Karpas-422 (cell line): ENCODE measurements around the gene LCN6. TPM values are rescaled to one million over a fixed set of nuclear protein-coding genes. Genes with fewer than 3 reads are reported as not detected.

Experiments
- DNase-seq: peaks from one replicate; pipeline ENCODE4 v3.0.0-alpha.2; 2015
- H2AFZ ChIP-seq: fragments of 200-600 bp; sonication (generic); 2 replicates; pipeline ENCODE4 v1.6.1; 2014; ENCODE audit warnings: antibody characterized with exemption, low read length, mixed read lengths
- H3K27ac ChIP-seq: fragments of 200-600 bp; sonication (generic); 2 replicates; pipeline ENCODE4 v1.5.1; 2014; ENCODE audit warnings: mild to moderate bottlenecking, low read length, moderate library complexity
- H3K27me3 ChIP-seq: fragments of 200-600 bp; sonication (generic); 2 replicates; pipeline ENCODE4 v1.6.1; 2014; ENCODE audit warnings: low read length, mixed read lengths
- H3K36me3 ChIP-seq: fragments of 200-600 bp; sonication (generic); 2 replicates; pipeline ENCODE4 v1.6.1; 2014; ENCODE audit warnings: low read length, mixed read lengths; ENCODE audit not compliant: insufficient read depth
- H3K4me1 ChIP-seq: fragments of 200-600 bp; sonication (generic); 2 replicates; pipeline ENCODE4 v1.6.1; 2014; ENCODE audit warnings: mild to moderate bottlenecking, low read length, mixed read lengths
- H3K4me2 ChIP-seq: fragments of 200-600 bp; sonication (generic); 2 replicates; pipeline ENCODE4 v1.6.1; 2014; ENCODE audit warnings: low read length, low read depth, mild to moderate bottlenecking; ENCODE audit not compliant: poor library complexity, severe bottlenecking
- H3K4me3 ChIP-seq: fragments of 200-600 bp; sonication (generic); 2 replicates; pipeline ENCODE4 v1.5.1; 2014; ENCODE audit warnings: mild to moderate bottlenecking, antibody characterized with exemption, low read length, mixed read lengths
- H3K79me2 ChIP-seq: fragments of 200-600 bp; sonication (generic); 2 replicates; pipeline ENCODE4 v1.6.1; 2014; ENCODE audit warnings: mild to moderate bottlenecking, low read length, mixed read lengths
- H3K9ac ChIP-seq: fragments of 200-600 bp; sonication (generic); 2 replicates; pipeline ENCODE4 v1.6.0; 2014; ENCODE audit warnings: low read length
- H3K9me2 ChIP-seq: fragments of 200-600 bp; sonication (generic), shearing (Covaris generic); replicated peaks from 2 replicates; pipeline ENCODE4 v1.6.0; 2014; ENCODE audit warnings: mild to moderate bottlenecking, low read length, moderate library complexity; ENCODE audit not compliant: insufficient read depth
- H3K9me3 ChIP-seq: fragments of 300-700, 200-600 bp; sonication (generic); 2 replicates; pipeline ENCODE4 v1.6.1; 2014; ENCODE audit warnings: low read length, mixed read lengths
- H4K20me1 ChIP-seq: fragments of 200-600 bp; sonication (generic); 2 replicates; pipeline ENCODE4 v1.6.1; 2014; ENCODE audit warnings: mild to moderate bottlenecking, antibody characterized with exemption, low read length, low read depth; ENCODE audit not compliant: insufficient read depth
- total RNA-seq: library from RNA; depleted of rRNA; stranded (reverse); fragments of >200 nt; shearing (Covaris generic); gene quantifications from 2 replicates; pipeline ENCODE4 v1.2.3, GENCODE V29; 2014; ENCODE audit warnings: low replicate concordance

LCN6 gene
- total RNA-seq, 1 experiment from 2014 or later = not detected

DNA sequence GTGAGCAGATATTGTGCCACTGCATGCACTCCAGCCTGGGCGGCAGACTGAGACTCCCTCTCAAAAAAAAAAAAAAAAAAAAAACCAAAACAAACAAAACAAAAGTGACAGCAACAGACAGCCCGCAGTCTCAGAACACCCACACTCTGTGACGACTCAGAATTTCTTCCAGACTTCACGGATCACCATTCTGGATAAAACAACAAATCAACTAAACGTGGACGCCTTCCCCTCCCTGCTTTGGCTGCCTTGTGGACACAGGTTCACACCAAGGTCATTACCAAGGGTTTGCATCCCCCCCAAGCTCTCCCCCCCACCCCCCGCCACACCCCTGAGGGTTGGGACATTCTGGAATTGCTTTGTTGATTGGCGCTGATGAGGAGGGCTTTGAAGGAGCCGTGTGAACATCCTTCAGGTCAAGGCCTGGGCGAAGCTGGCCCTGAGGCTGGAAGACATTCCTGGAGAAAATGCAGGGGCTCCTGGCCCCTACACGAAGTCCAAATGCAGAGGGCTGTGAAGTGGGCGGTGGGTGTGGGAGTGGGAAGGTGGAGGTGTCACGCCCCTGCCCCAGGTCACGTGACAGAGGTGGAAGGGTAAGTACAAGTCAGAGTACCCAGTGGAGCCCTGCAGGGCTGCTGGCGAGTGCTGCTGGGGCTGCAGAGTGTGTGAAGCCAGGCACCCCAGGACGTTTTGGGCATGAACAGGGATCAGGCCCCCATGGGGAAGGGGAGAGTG is 15.7 kb downstream of the LCN6 start:
- H3K4me1 ChIP-seq = peaks cover 8% of the 10 kb centered on the region
- no peak overlapping the region for H3K27ac ChIP-seq
- H3K36me3 ChIP-seq = no peaks in the 10 kb centered on the region
- H3K9me2 ChIP-seq = no peaks in the 10 kb centered on the region
- H4K20me1 ChIP-seq = no peaks in the 10 kb centered on the region; the same call in 1 of the 2 replicates
- H3K4me2 ChIP-seq = no peak overlapping the region
- H3K27me3 ChIP-seq = no peaks in the 10 kb centered on the region
- no peaks in the 10 kb centered on the region for H3K9me3 ChIP-seq
- H3K9ac ChIP-seq = no peak overlapping the region
- H3K4me3 ChIP-seq = no peak overlapping the region
- DNase-seq = no peak
- H3K79me2 ChIP-seq = peaks cover 3% of the 10 kb centered on the region
- H2AFZ ChIP-seq = no peak overlapping the region

DNA sequence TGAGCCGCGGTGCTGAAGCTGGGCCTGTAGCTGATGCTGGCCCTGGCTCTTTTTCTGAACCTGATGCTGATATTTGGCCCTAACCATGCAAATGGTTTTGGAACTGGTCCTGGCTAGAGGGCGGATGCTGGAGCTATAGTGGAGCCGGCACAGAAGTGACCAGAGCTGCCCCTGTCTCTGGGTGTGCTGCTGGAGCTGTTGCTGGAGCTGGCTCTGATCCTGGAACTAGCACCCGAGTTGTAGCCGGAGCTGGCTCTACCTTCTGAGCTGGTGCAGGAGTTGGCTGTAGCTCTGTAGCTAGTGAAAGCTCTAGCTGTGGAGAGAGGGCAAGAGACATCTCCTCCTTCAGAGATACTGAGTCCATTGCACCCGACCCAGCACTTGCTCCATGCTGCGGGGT is 18.4 kb downstream of the LCN6 start:
- no peak for DNase-seq
- Histone ChIP-seq H3K27ac (no peak overlapping the region), H3K4me3 (no peak overlapping the region), H3K79me2 (peaks cover 13% of the 10 kb centered on the region), H3K9ac (no peak overlapping the region), H3K4me1 (peaks cover 24% of the 10 kb centered on the region), H3K4me2 (no peak overlapping the region), H3K9me2 (no peaks in the 10 kb centered on the region), H4K20me1 (peaks cover 23% of the 10 kb centered on the region), H3K27me3 (no peaks in the 10 kb centered on the region), H3K9me3 (no peaks in the 10 kb centered on the region), H3K36me3 (peaks cover 17% of the 10 kb centered on the region), H2AFZ (no peak overlapping the region)

DNA sequence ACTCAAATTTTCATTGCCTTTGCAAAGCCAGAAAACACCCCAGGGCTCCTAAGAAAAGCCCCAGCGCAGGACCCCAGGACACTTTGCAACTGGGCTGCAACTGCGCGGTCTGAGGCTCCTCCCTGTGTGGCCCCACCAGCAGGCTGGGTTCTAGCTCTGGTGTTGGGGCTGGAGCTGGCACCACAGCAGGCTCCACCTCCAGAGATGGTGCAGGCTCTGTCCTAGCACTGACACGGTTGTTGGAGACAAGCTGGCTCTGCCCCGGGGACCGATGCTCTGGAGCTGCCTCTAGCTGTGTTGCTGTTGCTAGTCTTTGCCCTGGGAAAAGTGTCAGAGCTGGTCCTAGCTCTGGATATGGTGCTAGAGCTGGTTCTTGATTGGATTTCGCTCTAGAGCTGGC is 19.2 kb downstream of the LCN6 start:
- Histone ChIP-seq H3K27me3 (no peaks in the 10 kb centered on the region), H2AFZ (no peak overlapping the region), H3K9me3 (no peaks in the 10 kb centered on the region), H3K4me3 (no peak overlapping the region), H3K79me2 (peaks cover 13% of the 10 kb centered on the region), H3K4me1 (peaks cover 24% of the 10 kb centered on the region), H3K36me3 (peaks cover 22% of the 10 kb centered on the region), H3K27ac (no peak overlapping the region), H3K9me2 (no peaks in the 10 kb centered on the region), H4K20me1 (peaks cover 26% of the 10 kb centered on the region), H3K4me2 (no peak overlapping the region), H3K9ac (peak overlapping the region; percentile 84; the same call in 1 of the 2 replicates)
- no peak for DNase-seq

DNA sequence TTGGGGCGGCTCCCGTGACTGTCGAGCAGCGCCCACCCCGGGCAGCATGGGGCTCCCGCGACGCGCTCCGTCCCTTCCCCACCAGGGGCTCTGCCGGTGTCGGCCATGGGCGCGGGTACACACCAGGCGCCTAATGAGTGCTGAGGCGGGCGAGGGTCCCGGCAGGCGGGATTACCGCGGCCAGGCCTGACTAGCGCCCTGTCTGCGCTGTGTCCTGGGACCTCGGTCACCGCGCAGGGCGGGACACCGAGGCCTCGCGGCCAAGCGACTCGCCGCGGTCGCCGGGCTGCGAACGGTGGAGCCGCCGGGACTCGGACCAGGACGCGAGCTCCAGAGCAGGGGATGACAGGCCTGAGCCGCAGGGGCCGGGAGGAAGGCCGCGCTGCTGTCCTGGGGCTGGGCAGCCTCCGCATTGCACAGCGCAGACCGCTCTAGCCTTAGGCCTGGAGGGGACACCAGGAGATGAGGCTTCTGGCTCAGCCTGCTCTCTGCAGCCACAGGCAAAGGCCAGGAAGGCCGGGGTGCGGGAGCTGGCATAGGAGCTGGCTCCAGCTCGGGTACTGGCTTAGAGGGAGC is 19.7 kb downstream of the LCN6 start:
- DNase-seq = no peak
- H3K4me3 ChIP-seq = peak overlapping the region; percentile 98
- H3K9me2 ChIP-seq = no peaks in the 10 kb centered on the region
- H2AFZ ChIP-seq = peak overlapping the region; percentile 91; the same call in 1 of the 2 replicates
- no peaks in the 10 kb centered on the region for H3K9me3 ChIP-seq
- H3K27ac ChIP-seq = no peak overlapping the region
- peaks cover 13% of the 10 kb centered on the region for H3K79me2 ChIP-seq
- peak overlapping the region; percentile 89 for H3K4me2 ChIP-seq
- H3K36me3 ChIP-seq = peaks cover 23% of the 10 kb centered on the region
- H3K4me1 ChIP-seq = peaks cover 24% of the 10 kb centered on the region
- H4K20me1 ChIP-seq = peaks cover 30% of the 10 kb centered on the region
- peak overlapping the region; percentile 84 for H3K9ac ChIP-seq
- no peaks in the 10 kb centered on the region for H3K27me3 ChIP-seq

DNA sequence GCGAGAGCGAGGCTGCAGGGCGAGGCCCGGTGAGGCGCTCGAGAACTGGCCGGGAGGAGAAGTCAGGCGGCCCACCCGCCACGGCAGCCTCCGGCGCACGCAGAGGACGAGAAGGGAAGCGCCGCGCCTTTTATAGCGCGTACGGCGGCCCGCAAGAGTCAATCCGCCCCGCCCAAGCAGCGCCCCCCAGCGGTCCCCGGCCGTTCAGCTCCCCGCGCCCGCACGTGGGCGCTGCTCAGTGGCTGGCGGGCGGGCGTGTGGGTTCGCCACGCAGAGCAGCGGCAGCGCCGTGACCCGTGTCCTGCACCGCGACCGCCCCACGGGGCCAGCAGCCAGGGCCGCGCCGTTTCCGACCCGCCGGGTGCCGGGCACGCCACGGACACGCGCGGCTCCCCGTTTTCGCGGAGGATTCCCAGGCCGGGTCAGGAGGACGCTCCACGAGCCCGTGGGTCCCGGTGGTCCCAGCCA is 20.2 kb downstream of the LCN6 start:
- H3K4me2 ChIP-seq = peak overlapping the region; percentile 89
- H4K20me1 ChIP-seq = peaks cover 30% of the 10 kb centered on the region
- H3K79me2 ChIP-seq = peaks cover 13% of the 10 kb centered on the region
- H3K4me1 ChIP-seq = peaks cover 24% of the 10 kb centered on the region
- peak overlapping the region; percentile 84 for H3K9ac ChIP-seq
- no peaks in the 10 kb centered on the region for H3K27me3 ChIP-seq
- peaks cover 23% of the 10 kb centered on the region for H3K36me3 ChIP-seq
- DNase-seq = peak; percentile 96
- peak overlapping the region; percentile 98 for H3K4me3 ChIP-seq
- H3K27ac ChIP-seq = 0 out of 2 replicates have a peak overlapping the region, but pooled peaks have one; percentile 38
- H3K9me2 ChIP-seq = no peaks in the 10 kb centered on the region
- H2AFZ ChIP-seq = peak overlapping the region; percentile 91; the same call in 1 of the 2 replicates
- no peaks in the 10 kb centered on the region for H3K9me3 ChIP-seq

DNA sequence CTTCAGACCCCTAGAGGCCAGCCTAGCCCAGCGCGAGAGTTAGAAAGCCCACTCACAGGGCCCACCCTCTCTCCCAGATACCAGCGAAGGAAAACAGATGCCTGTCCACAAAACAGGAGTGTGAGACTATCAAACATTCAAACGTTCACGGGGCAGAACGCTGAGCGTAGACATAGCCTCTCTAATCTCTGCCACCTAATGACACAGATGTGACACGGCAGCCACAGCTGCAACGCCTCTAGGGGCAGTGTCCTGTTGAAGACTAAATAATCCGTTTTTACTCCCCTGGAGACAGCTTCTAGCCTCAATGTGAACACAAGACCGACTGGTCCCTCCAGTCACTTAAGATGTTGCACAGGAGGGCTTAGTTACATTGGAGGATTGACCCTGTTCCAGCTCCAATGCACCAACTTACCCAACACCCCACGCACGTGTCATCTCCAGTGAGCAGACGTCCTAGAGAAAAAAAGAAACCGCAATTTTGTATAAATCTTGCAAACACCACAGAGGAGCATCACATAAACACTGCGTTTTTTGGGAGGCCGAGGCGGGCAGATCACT is 21.6 kb downstream of the LCN6 start:
- Histone ChIP-seq H3K9ac (peak overlapping the region; percentile 84), H3K9me2 (no peaks in the 10 kb centered on the region)

DNA sequence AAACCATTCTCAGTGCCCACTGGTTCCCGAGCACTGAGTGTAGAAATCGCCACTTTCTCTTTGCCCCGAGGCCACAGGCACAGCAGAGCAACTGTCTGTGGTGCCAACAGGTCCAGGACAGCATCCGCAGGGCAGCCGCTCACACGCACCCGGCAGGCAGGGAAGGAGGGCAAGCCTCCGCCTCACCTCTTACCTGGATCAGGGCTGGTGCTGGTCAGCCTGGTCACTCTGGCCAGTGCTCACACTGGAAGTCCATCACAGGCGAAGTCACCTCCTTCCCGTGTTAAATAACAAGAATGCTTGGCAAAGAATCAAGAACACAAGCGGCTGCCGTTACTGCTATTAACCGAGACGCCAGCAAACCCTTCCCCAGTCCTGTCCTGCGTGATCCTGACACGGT is 22.2 kb downstream of the LCN6 start:
- H3K4me3 ChIP-seq = peak overlapping the region; percentile 98; the same call in 1 of the 2 replicates
- no peaks in the 10 kb centered on the region for H3K9me3 ChIP-seq
- no peak overlapping the region for H3K27ac ChIP-seq
- no peak for DNase-seq
- no peaks in the 10 kb centered on the region for H3K9me2 ChIP-seq
- H3K4me2 ChIP-seq = peak overlapping the region; percentile 89
- H3K27me3 ChIP-seq = no peaks in the 10 kb centered on the region
- H3K36me3 ChIP-seq = peaks cover 23% of the 10 kb centered on the region
- peaks cover 24% of the 10 kb centered on the region for H3K4me1 ChIP-seq
- peaks cover 13% of the 10 kb centered on the region for H3K79me2 ChIP-seq
- no peak overlapping the region for H2AFZ ChIP-seq
- peak overlapping the region; percentile 84; the same call in 1 of the 2 replicates for H3K9ac ChIP-seq
- H4K20me1 ChIP-seq = peaks cover 37% of the 10 kb centered on the region

More for the DNA sequence above, 21.6 kb downstream of the LCN6 start:
- Histone ChIP-seq H4K20me1 (peaks cover 37% of the 10 kb centered on the region), H3K4me2 (peak overlapping the region; percentile 89), H3K27ac (no peak overlapping the region; the same call in 1 of the 2 replicates), H3K79me2 (peaks cover 13% of the 10 kb centered on the region), H2AFZ (no peak overlapping the region), H3K4me1 (peaks cover 24% of the 10 kb centered on the region), H3K9me3 (no peaks in the 10 kb centered on the region), H3K27me3 (no peaks in the 10 kb centered on the region), H3K36me3 (peaks cover 23% of the 10 kb centered on the region), H3K4me3 (peak overlapping the region; percentile 98)
- peak; percentile 66 for DNase-seq

DNA sequence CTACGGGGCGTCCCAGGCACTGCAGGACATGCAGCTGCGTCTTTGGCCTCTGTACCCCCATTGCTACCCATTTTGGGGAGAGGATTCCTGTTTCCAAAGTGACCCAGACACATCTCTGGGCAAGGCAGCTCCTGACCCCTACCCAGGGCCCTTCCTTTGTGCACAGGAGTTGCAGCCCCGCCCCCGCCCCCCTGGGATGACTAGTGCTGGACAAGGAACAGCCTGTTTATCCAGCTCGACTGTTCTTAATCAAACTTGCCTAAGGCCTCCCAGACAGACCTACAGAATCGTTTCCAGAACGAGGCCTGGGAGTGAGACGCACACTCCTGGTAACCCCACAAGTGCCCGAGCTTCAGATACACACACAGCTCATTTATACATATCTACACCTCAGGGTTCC is 22.7 kb downstream of the LCN6 start:
- Histone ChIP-seq H3K9me2 (no peaks in the 10 kb centered on the region), H3K27me3 (no peaks in the 10 kb centered on the region), H3K9ac (no peak overlapping the region), H3K36me3 (peaks cover 23% of the 10 kb centered on the region), H3K9me3 (no peaks in the 10 kb centered on the region), H3K27ac (no peak overlapping the region), H3K4me1 (peaks cover 24% of the 10 kb centered on the region), H3K4me3 (no peak overlapping the region), H2AFZ (no peak overlapping the region), H3K79me2 (peaks cover 13% of the 10 kb centered on the region), H4K20me1 (peaks cover 37% of the 10 kb centered on the region), H3K4me2 (peak overlapping the region; percentile 89)
- DNase-seq = no peak
